ENCODE data around the gene HSP90B1. TPM values are rescaled to one million over a fixed set of nuclear protein-coding genes. Genes with fewer than 3 reads are reported as not detected.

The HSP90B1 gene
- total RNA-seq, 1 experiment from 2014 or later: 857 TPM

GRCh38 chr12:103955811-103956508, 25.8 kb downstream of the HSP90B1 start:
- POLR2A ChIA-PET: interaction anchor here (0.6 to 2.4 kb wide), 4 partner anchors 10 to 109 kb away, joined by 3 to 28 read pairs (median 9); partner anchors contain the start of genes HCFC2, HSP90B1 and TDG
- H3K4me3 Mint-ChIP-seq (ENCODE audit: unreplicated experiment): peak overlapping the region; percentile 79
- no TSS peak for BruUV-seq (replicated peaks)
- DNase-seq: no peak
- H3K27ac Mint-ChIP-seq (ENCODE audit: unreplicated experiment): peak overlapping the region; percentile 97
- H3K36me3 Mint-ChIP-seq (ENCODE audit: insufficient read depth, unreplicated experiment): peaks cover 32% of the 10 kb centered on the region
- Histone ChIP-seq H3K9me3 (no peaks in the 10 kb centered on the region), H3K36me3 (ENCODE audit: control insufficient read depth, insufficient read depth, low read length) (peaks cover 3% of the 10 kb centered on the region), H3K27me3 (replicated peaks; ENCODE audit: control insufficient read depth, insufficient read depth, low read length) (no peaks in the 10 kb centered on the region), H3K4me3 (ENCODE audit: low read depth, low read length) (peak overlapping the region; percentile 97), H3K4me1 (peaks cover 4% of the 10 kb centered on the region)
- CTCF ChIA-PET: interaction anchor here (1.0 kb wide), 1 partner anchor 10 kb away, joined by 3 read pairs; the partner anchor contains the start of gene TDG
- peaks cover 18% of the 10 kb centered on the region for H3K4me1 Mint-ChIP-seq (ENCODE audit: low read depth, unreplicated experiment)
- intact Hi-C loops (cut with micrococcal nuclease; ENCODE audit: unreplicated experiment): no loop called here
- no peak for TF ChIP-seq CTCF (IDR thresholded peaks at IDR 0.05; ENCODE audit: insufficient read depth in 1 of 2, low read depth in 1 of 2, low read length in 1 of 2, severe bottlenecking in 1 of 2, unreplicated experiment in 1 of 2)
- no peaks in the 10 kb centered on the region for H3K27me3 Mint-ChIP-seq (ENCODE audit: insufficient read depth, unreplicated experiment)
- H3K9me3 Mint-ChIP-seq (ENCODE audit: unreplicated experiment): no peaks in the 10 kb centered on the region

DNA sequence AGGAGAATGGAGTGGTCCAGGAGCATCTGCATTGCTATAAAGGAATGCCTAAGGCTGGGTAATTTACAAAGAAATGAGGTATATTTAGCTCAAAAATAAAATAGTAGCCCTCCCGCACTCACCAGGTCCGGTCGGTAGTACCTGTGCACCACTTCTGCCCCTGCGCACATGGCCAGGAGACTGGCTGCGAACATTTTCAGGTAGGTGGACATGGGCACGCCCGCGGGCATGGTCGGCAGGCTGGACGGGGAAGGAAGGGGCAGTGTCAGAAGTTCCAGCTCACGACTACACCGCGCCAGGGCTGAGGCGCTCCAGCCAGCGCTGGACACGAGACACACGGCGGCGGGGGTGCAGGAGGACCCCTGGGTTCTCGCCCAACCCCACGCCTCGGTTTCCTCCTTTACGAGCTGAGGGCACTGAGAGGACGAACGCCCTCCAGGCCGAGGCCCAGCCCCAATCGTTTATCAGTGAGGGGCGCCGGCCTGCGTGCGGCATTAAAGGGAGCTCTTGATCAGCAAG, 26.4 kb downstream of the HSP90B1 start:
- Histone ChIP-seq H3K4me1 (peaks cover 4% of the 10 kb centered on the region), H3K4me3 (ENCODE audit: low read depth, low read length) (peak overlapping the region; percentile 97), H3K36me3 (ENCODE audit: control insufficient read depth, insufficient read depth, low read length) (peaks cover 3% of the 10 kb centered on the region), H3K9me3 (no peaks in the 10 kb centered on the region), H3K27me3 (replicated peaks; ENCODE audit: control insufficient read depth, insufficient read depth, low read length) (no peaks in the 10 kb centered on the region)
- intact Hi-C loops (cut with micrococcal nuclease; ENCODE audit: unreplicated experiment): loop anchor here (1.0 kb wide), 2 partner anchors 9 to 26 kb away; partner anchors contain the start of genes HSP90B1 and TDG
- ChIA-PET POLR2A (interaction anchor here (0.6 to 2.4 kb wide), 4 partner anchors 9 to 108 kb away, joined by 3 to 28 read pairs (median 9); partner anchors contain the start of genes HCFC2, HSP90B1 and TDG), CTCF (interaction anchor here (1.0 kb wide), 1 partner anchor 9 kb away, joined by 3 read pairs; the partner anchor contains the start of gene TDG)
- TSS peak; percentile 27 for BruUV-seq (replicated peaks)
- peaks cover 32% of the 10 kb centered on the region for H3K36me3 Mint-ChIP-seq (ENCODE audit: insufficient read depth, unreplicated experiment)
- no peak for TF ChIP-seq CTCF (IDR thresholded peaks at IDR 0.05; ENCODE audit: insufficient read depth in 1 of 2, low read depth in 1 of 2, low read length in 1 of 2, severe bottlenecking in 1 of 2, unreplicated experiment in 1 of 2)
- peaks cover 18% of the 10 kb centered on the region for H3K4me1 Mint-ChIP-seq (ENCODE audit: low read depth, unreplicated experiment)
- peak; percentile 45 to 47 for DNase-seq
- no peaks in the 10 kb centered on the region for H3K9me3 Mint-ChIP-seq (ENCODE audit: unreplicated experiment)
- peak overlapping the region; percentile 79 for H3K4me3 Mint-ChIP-seq (ENCODE audit: unreplicated experiment)
- no peaks in the 10 kb centered on the region for H3K27me3 Mint-ChIP-seq (ENCODE audit: insufficient read depth, unreplicated experiment)
- peak overlapping the region; percentile 97 for H3K27ac Mint-ChIP-seq (ENCODE audit: unreplicated experiment)

- Histone ChIP-seq H3K4me1 (peaks cover 4% of the 10 kb centered on the region), H3K4me3 (ENCODE audit: low read depth, low read length) (peak overlapping the region; percentile 97), H3K9me3 (no peaks in the 10 kb centered on the region), H3K27me3 (replicated peaks; ENCODE audit: control insufficient read depth, insufficient read depth, low read length) (no peaks in the 10 kb centered on the region), H3K36me3 (ENCODE audit: control insufficient read depth, insufficient read depth, low read length) (peaks cover under 1% of the 10 kb centered on the region)
- Mint-ChIP-seq H3K36me3 (ENCODE audit: insufficient read depth, unreplicated experiment) (peaks cover 32% of the 10 kb centered on the region), H3K27me3 (ENCODE audit: insufficient read depth, unreplicated experiment) (no peaks in the 10 kb centered on the region), H3K4me1 (ENCODE audit: low read depth, unreplicated experiment) (peaks cover 18% of the 10 kb centered on the region), H3K4me3 (ENCODE audit: unreplicated experiment) (peak overlapping the region; percentile 79), H3K9me3 (ENCODE audit: unreplicated experiment) (no peaks in the 10 kb centered on the region), H3K27ac (ENCODE audit: unreplicated experiment) (peak overlapping the region; percentile 97)
- no TSS peak for BruUV-seq (replicated peaks)
- intact Hi-C loops (cut with micrococcal nuclease; ENCODE audit: unreplicated experiment): loop anchor here (1.0 kb wide), 2 partner anchors 7 to 28 kb away; partner anchors contain the start of genes HSP90B1 and TDG
- ChIA-PET CTCF (interaction anchor here (0.6 kb wide), 1 partner anchor 370 kb away, joined by 3 read pairs; no protein-coding TSS in a partner anchor), POLR2A (no interaction called here)
- TF ChIP-seq CTCF (IDR thresholded peaks at IDR 0.05; ENCODE audit: insufficient read depth in 1 of 2, low read depth in 1 of 2, low read length in 1 of 2, severe bottlenecking in 1 of 2, unreplicated experiment in 1 of 2): no peak
- no peak for DNase-seq
Observed at GRCh38 chr12:103957865-103958388, 27.7 kb downstream of the HSP90B1 start.

Measured in Caco-2 (cell line).